OCI-M2 (cell line): ENCODE results near the gene VDR.

Experiments used
- DNase-seq: peaks from one replicate; lab custom pipeline; 2025; ENCODE audit not compliant: unreplicated experiment; lab: John Stamatoyannopoulos, UW

Gene VDR

GRCh38 chr12:47931187-47931586, 26.4 kb upstream of the VDR start:
- no peak for DNase-seq

DNA sequence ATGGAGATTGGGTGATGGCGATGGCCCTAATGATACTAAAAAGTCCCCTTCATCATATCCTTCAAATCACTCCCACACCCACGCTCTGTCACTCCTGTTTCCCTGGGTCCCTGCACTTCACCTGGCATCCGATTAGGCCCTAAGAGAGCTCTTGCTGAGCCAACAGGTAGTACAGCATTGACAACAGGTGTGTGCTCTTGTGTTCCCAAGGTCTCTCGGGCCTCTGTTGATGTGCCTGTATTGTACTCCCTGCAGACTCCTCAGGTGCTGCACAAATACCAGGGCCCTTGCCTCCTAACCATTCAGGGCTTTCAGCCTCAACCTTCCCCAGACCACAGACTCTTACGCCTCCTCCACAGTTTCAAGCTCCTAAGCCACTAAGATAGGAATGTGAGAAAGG, 25.8 kb upstream of the VDR start:
- no peak for DNase-seq

DNA sequence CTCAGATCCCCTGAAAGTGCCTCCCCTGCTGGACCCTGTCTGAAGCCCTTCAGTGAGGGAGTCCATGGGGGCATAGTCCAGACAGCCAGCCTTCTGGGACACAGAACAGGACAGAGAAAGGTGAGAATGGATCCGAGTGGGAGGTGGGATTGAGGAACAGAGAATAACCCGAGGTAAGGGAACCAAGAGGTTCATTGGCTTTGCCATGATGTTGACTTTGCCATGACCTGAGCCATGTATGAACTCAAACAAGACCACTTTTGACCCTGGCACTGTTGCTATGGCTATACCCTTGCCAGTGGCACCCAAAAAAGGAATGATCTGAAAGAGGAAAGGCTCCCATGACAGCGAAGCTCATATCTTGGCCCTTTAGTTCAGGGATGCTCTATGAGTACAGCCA, 22.6 kb upstream of the VDR start:
- no peak for DNase-seq

- no peak for DNase-seq
These were observed 17.1 kb upstream of the VDR start for GRCh38 chr12:47921907-47922306.

GRCh38 chr12:47920913-47921312, 16.1 kb upstream of the VDR start:
- no peak for DNase-seq

- DNase-seq = no peak
These were observed 8.3 kb upstream of the VDR start for GRCh38 chr12:47913081-47913480.

- DNase-seq = no peak
These were observed 7.8 kb upstream of the VDR start for GRCh38 chr12:47912556-47912955.

- no peak for DNase-seq
These were observed 6.2 kb upstream of the VDR start for GRCh38 chr12:47910981-47911380.

GRCh38 chr12:47910486-47910885, 5.7 kb upstream of the VDR start:
- no peak for DNase-seq

GRCh38 chr12:47909839-47910465, 5.2 kb upstream of the VDR start:
- DNase-seq = no peak

DNA sequence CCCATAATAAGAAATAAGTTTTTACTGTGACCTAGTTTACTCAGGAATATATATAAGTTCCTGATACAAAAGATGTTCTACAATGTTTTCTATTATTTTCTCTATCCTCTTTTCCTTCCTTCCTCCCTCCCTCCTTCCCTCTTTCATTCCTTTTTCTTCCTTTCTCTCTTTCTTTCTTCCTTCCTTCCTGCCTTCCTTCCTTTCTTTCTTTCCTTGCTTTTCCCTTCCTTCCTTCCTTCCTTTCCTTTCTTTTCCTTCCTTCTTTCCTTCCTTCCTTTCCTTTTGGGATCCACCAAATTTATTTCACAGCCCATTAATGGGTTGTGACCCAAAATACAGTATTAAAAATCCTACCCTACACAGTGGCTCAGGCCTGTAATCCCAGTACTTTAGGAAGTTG, 3.9 kb upstream of the VDR start:
- DNase-seq = no peak

DNA sequence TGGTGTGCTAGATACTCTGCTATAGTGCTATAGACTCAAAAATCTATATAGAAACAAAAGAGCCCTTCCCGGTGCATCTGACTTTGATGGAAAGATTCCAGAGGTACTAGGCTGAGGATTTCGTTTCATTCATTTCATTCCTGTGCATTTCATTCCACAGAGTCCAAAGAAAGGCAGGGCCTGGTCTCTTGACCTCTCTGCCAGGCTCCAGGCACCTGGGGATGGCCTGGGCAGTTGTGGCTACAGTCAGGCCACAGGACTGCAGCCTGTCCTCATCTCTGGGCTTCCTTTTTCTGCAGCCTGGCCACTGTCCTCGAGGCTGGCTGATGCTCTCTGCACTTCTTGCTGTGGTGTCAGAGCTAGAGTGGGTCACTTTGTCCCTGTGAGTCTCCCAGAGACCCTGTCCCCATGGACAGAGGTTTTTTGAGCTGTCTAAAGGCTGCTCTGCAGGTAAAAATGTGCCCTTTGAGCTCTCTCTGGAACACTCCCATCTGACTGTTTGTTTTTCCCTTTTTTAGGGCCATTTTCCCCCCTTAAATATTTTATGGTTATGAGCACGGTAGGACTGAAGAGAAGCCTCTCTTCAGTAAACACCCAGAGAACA, 3.2 kb upstream of the VDR start:
- no peak for DNase-seq

GRCh38 chr12:47903927-47904712, 674 bp downstream of the VDR start:
- no peak for DNase-seq

GRCh38 chr12:47903151-47903611, 1.6 kb downstream of the VDR start:
- no peak for DNase-seq

DNA sequence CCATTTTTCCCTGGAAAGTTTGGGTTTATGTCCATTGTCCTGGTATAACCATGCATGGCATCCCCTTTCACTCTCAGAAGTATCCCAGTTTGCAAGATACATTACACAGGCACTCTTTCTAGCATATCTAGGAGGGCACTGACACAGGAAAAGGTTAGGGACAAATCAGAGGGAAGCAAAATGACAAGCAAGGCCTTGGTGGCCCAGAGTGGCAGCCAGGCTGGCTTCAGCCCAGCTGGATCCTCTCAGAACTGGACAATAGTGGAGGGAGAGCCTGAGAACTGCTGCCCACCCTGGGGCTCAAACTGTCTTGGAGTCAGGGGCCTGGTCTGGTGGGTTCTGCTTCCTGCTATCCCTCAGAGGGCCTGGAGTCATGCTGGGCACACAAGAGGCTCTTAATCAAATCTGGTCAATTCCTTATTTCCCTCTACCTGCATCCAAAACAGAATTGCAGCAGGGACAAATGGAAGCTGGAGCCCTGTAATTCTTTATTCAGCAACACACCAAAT, 2.6 kb downstream of the VDR start:
- DNase-seq = no peak

DNA sequence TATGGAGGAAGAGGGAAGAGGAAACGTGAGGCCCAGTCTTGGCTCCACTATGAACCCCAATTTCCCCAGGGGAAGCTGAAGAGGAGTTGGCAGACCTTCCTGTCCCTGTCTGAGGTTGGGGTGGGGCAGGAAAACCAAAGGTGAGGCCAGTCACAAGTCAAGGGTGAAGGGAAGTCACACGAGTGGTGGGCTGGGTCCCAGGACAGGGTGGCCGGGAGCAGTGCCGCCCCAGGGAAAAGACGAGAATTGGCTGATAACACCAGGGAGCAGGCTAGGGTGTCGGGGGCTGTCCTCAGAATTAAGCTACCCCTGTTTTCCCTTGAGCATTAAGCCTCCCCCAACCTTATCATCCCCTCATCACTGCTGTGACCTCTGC, 3.1 kb downstream of the VDR start:
- DNase-seq = no peak

DNA sequence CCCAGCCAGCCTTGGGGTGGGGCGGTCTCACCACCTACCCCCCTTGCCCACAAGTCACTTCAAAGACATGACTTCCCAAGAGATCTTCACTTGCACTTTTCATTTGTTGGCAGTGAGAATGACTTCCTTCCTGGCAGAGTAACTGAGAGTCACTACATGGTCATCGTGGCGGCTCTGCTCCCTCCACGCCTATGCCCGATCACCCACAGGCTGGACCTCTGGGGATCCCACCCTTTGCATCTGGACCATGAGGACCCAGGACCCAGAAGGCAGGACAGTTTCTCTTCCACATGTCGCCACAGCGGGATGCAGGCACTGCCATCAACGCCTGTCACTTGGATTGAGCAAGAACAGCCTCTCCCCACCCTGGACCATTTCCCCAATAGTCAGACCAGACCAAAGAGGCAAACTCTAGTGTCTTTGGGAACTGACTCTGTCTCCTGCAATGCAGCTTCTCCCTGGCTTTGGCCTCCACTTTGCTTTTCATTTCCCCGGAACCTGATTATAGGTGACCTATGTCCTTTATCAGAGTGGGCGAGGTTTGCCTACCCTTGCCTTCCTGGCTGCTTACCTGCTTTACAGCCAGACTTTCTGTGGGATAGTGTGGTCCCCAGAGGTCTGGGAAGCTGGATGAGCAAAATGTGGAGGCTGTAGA, 3.6 kb downstream of the VDR start:
- no peak for DNase-seq

DNA sequence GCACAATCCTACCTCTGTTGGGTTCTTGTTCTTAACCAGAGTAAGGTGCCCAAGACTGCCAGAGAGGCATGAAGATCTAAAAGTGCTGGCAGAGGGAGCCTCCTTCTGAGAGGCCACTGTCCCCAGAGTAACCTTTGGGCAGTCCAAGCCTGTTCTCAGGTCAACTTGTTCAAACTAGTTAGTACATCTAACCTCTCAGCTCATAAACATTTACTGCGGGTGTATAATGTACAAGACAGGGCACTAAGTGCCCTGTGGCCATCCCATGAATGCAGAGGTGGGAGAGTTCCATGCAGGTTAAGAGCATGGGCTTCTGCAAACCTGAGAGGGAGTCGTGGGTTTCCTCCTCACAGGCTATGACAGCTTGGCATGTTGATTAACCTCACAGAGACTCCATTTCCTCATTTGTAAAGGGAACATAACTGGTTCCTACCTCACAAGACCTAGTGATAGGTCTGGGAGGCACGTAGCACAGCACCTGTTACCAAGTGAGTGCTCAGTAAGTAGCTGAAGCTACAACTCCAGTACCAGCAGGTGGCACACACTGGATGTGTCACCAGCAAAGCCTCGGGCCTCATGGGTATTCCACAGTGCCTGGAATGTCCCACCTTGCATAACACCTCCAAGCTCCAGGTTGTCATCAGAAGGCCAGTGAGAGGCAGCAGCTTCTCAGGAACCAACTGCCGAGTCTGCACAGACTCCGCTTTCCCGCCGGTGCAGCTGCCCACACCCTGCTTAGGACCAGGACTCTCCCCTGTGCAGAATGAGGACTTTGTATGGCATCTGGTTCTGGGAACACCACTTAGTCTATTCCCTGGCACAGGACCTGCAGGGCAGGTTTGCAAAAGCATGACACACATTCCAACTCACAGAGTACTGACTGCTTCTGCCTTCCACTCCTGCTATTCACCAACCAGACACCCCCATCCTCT, 4.4 kb downstream of the VDR start:
- DNase-seq = no peak

GRCh38 chr12:47899466-47899865, 5.3 kb downstream of the VDR start:
- no peak for DNase-seq

GRCh38 chr12:47896633-47897032, 8.2 kb downstream of the VDR start:
- DNase-seq = no peak

DNA sequence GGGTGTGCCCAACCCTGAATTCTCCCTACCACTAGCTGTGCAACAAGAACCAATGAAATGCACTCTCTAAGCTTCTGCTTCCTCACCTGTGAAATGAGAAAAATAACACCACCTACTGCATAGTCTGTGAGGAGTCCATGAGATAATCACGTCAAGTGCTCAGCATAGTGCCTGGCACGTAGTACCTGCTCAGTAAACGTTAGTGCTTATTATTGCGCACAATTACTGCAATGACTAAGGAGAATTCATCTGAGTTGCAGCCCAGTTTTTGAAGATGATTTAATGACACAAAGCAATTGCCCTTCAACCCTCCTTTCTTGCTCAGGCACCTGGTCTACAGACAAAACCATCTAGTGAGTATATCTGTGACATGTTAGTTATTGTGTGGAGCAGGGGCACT, 8.8 kb downstream of the VDR start:
- DNase-seq = no peak
